Neural cell (in vitro differentiated cells): ENCODE measurements around the gene PHACTR1.

ENCODE experiments used
- CTCF ChIP-seq: fragments of 450-650 bp; IDR thresholded peaks from 2 replicates; pipeline ENCODE4 v1.5.1; 2014; ENCODE audit warnings: antibody characterized with exemption, mild to moderate bottlenecking, moderate library complexity; ENCODE audit not compliant: poor library complexity, severe bottlenecking
- POLR2AphosphoS5 ChIP-seq: IDR thresholded peaks from 2 replicates; pipeline ENCODE4 v1.6.1; 2012

GRCh38 chr6:13298446-13298845 lies 581.9 kb downstream of the PHACTR1 start:
- no peak for TF ChIP-seq CTCF
- TF ChIP-seq POLR2AphosphoS5: no peak
